HG02870 (cell line): ENCODE measurements around the gene INTS15.

Experiments used
- ATAC-seq: cut with Tn5 transposase; IDR thresholded peaks from one replicate; pipeline ENCODE4 v1.9.1; 2021; ENCODE audit warnings: mild to moderate bottlenecking, moderate library complexity; ENCODE audit not compliant: unreplicated experiment

Gene INTS15

GRCh38 chr7:6642239-6642839 lies 52.5 kb downstream of the INTS15 start:
- no peak for ATAC-seq

- no peak for ATAC-seq
Observed at GRCh38 chr7:6642861-6643640, 53.2 kb downstream of the INTS15 start.

GRCh38 chr7:6643915-6644625 lies 54.2 kb downstream of the INTS15 start:
- no peak for ATAC-seq

- no peak for ATAC-seq
Observed at GRCh38 chr7:6644728-6645127, 54.9 kb downstream of the INTS15 start.

- ATAC-seq, result no peak
Observed at GRCh38 chr7:6646465-6646864, 56.6 kb downstream of the INTS15 start.

GRCh38 chr7:6647080-6647479 lies 57.3 kb downstream of the INTS15 start:
- ATAC-seq, result no peak

GRCh38 chr7:6647541-6647940 lies 57.7 kb downstream of the INTS15 start:
- no peak for ATAC-seq

- ATAC-seq, result no peak
Observed at GRCh38 chr7:6648066-6648814, 58.4 kb downstream of the INTS15 start.

- ATAC-seq, result no peak
Observed at GRCh38 chr7:6648815-6649104, 58.9 kb downstream of the INTS15 start.

GRCh38 chr7:6649241-6649961 lies 59.6 kb downstream of the INTS15 start:
- no peak for ATAC-seq

- no peak for ATAC-seq
Observed at GRCh38 chr7:6650086-6650485, 60.3 kb downstream of the INTS15 start.

- ATAC-seq, result no peak
Observed at GRCh38 chr7:6650521-6651011, 60.7 kb downstream of the INTS15 start.

- ATAC-seq, result no peak
Observed at GRCh38 chr7:6651851-6652445, 62.1 kb downstream of the INTS15 start.

GRCh38 chr7:6652446-6653011 lies 62.7 kb downstream of the INTS15 start:
- no peak for ATAC-seq

GRCh38 chr7:6653071-6654003 lies 63.5 kb downstream of the INTS15 start:
- no peak for ATAC-seq

GRCh38 chr7:6654113-6654841 lies 64.5 kb downstream of the INTS15 start:
- ATAC-seq, result no peak

GRCh38 chr7:6654842-6655610 lies 65.2 kb downstream of the INTS15 start:
- no peak for ATAC-seq
